HG02571 (cell line): ENCODE results near the gene CECR2.
"Not testable (repeated sequence)": the region's sequence is repeated elsewhere in the genome, so short reads cannot be mapped to it uniquely, and the experiment has no call there.

Experiments used
- ATAC-seq: cut with Tn5 transposase; IDR thresholded peaks from one replicate; pipeline ENCODE4 v1.9.1; 2021; ENCODE audit warnings: mild to moderate bottlenecking, moderate library complexity; ENCODE audit not compliant: unreplicated experiment

The CECR2 gene

GRCh38 chr22:17562906-17563870, 193.9 kb downstream of the CECR2 start, which contains the start of gene SLC25A18:
Gene SLC25A18 (plus strand): TSS chr22:17563498. CDS start chr22:17579945, 16,447 bp downstream.
- ATAC-seq, result no peak

- no peak for ATAC-seq
These were observed 194.7 kb downstream of the CECR2 start for GRCh38 chr22:17563936-17564391.

- ATAC-seq, result not testable (repeated sequence)
These were observed 196.9 kb downstream of the CECR2 start for GRCh38 chr22:17566016-17566687.

- ATAC-seq, result no peak
These were observed 197.5 kb downstream of the CECR2 start for GRCh38 chr22:17566776-17567175.

- ATAC-seq, result no peak
These were observed 200.8 kb downstream of the CECR2 start for GRCh38 chr22:17569971-17570511.

GRCh38 chr22:17570851-17571631, 201.8 kb downstream of the CECR2 start:
- ATAC-seq, result no peak

GRCh38 chr22:17575151-17575550, 205.9 kb downstream of the CECR2 start:
- no peak for ATAC-seq

GRCh38 chr22:17575681-17576080, 206.4 kb downstream of the CECR2 start:
- ATAC-seq, result no peak

- ATAC-seq, result no peak
These were observed 207.2 kb downstream of the CECR2 start for GRCh38 chr22:17576470-17576869.

- ATAC-seq, result no peak
These were observed 209.0 kb downstream of the CECR2 start for GRCh38 chr22:17578136-17578754.

GRCh38 chr22:17579535-17579981, 210.3 kb downstream of the CECR2 start:
- ATAC-seq, result no peak

- ATAC-seq, result no peak
These were observed 211.3 kb downstream of the CECR2 start for GRCh38 chr22:17580441-17581031.

- no peak for ATAC-seq
These were observed 211.8 kb downstream of the CECR2 start for GRCh38 chr22:17581056-17581455.

- no peak for ATAC-seq
These were observed 212.4 kb downstream of the CECR2 start for GRCh38 chr22:17581631-17582030.

- ATAC-seq, result no peak
These were observed 213.9 kb downstream of the CECR2 start for GRCh38 chr22:17583151-17583550.

- no peak for ATAC-seq
These were observed 217.7 kb downstream of the CECR2 start for GRCh38 chr22:17586831-17587440.

GRCh38 chr22:17587629-17588028, 218.4 kb downstream of the CECR2 start:
- no peak for ATAC-seq

- ATAC-seq, result no peak
These were observed 219.3 kb downstream of the CECR2 start for GRCh38 chr22:17588606-17589005.

- no peak for ATAC-seq
These were observed 220.6 kb downstream of the CECR2 start for GRCh38 chr22:17589810-17590375.
